Ishikawa (cell line): ENCODE data around the gene RGS7.

Experiments
- CEBPB ChIP-seq: IDR thresholded peaks from 2 replicates; pipeline ENCODE4 v1.6.1; 2012
- CREB1 ChIP-seq: IDR thresholded peaks from 2 replicates; pipeline ENCODE4 v1.6.1; 2012; ENCODE audit warnings: low read depth
- EGR1 ChIP-seq: IDR thresholded peaks from 2 replicates; pipeline ENCODE4 v1.6.1; 2012
- EP300 ChIP-seq: IDR thresholded peaks from 2 replicates; pipeline ENCODE4 v1.6.1; 2012; ENCODE audit warnings: borderline replicate concordance
- FOXM1 ChIP-seq: IDR thresholded peaks from 2 replicates; pipeline ENCODE4 v1.6.1; 2012; ENCODE audit warnings: low read depth, borderline replicate concordance
- MAX ChIP-seq: IDR thresholded peaks from 2 replicates; pipeline ENCODE4 v1.6.1; 2012
- NFIC ChIP-seq: IDR thresholded peaks from 2 replicates; pipeline ENCODE4 v1.6.1; 2012
- RAD21 ChIP-seq: IDR thresholded peaks from 2 replicates; pipeline ENCODE4 v1.6.1; 2012; ENCODE audit warnings: low read depth
- REST ChIP-seq: IDR thresholded peaks from 2 replicates; pipeline ENCODE4 v1.6.1; 2012; ENCODE audit warnings: low read depth, mild to moderate bottlenecking
- TAF1 ChIP-seq: IDR thresholded peaks from 2 replicates; pipeline ENCODE4 v1.6.1; 2012; ENCODE audit warnings: low read depth, mild to moderate bottlenecking
- TCF12 ChIP-seq: IDR thresholded peaks from 2 replicates; pipeline ENCODE4 v1.6.1; 2012; ENCODE audit warnings: low read depth
- TEAD4 ChIP-seq: IDR thresholded peaks from 2 replicates; pipeline ENCODE4 v1.6.1; 2012
- USF1 ChIP-seq: IDR thresholded peaks from 2 replicates; pipeline ENCODE4 v1.6.1; 2012
- YY1 ChIP-seq: IDR thresholded peaks from 2 replicates; pipeline ENCODE4 v1.6.1; 2012; ENCODE audit warnings: low read depth
- ZBTB7A ChIP-seq: IDR thresholded peaks from 2 replicates; pipeline ENCODE4 v1.6.1; 2012; ENCODE audit warnings: low read depth

RGS7 gene

GRCh38 chr1:241265428-241265827 is 91.6 kb downstream of the RGS7 start:
- TF ChIP-seq YY1 (no peak), FOXM1 (no peak), TAF1 (no peak), MAX (no peak), USF1 (no peak), TEAD4 (no peak), NFIC (no peak), EGR1 (no peak)

GRCh38 chr1:241263346-241263745 is 93.7 kb downstream of the RGS7 start:
- TF ChIP-seq CREB1 (no peak), MAX (no peak), CEBPB (no peak), RAD21 (no peak), REST (no peak), TCF12 (no peak), YY1 (no peak), NFIC (no peak), FOXM1 (no peak), ZBTB7A (no peak), TAF1 (no peak), USF1 (no peak), EGR1 (no peak), TEAD4 (no peak)

- TF ChIP-seq REST (no peak), YY1 (no peak), USF1 (no peak), ZBTB7A (no peak), TCF12 (no peak), EGR1 (no peak), MAX (no peak), TEAD4 (no peak), CEBPB (no peak), CREB1 (no peak), EP300 (no peak)
Observed at GRCh38 chr1:241253471-241253870, 103.5 kb downstream of the RGS7 start.

- TF ChIP-seq EGR1 (no peak), TCF12 (no peak), TEAD4 (no peak), FOXM1 (no peak), CEBPB (no peak), YY1 (no peak), ZBTB7A (no peak), EP300 (no peak), RAD21 (no peak), CREB1 (no peak), MAX (no peak)
Observed at GRCh38 chr1:241250465-241250864, 106.5 kb downstream of the RGS7 start.

- no peak for TF ChIP-seq REST
- TF ChIP-seq EGR1 = no peak
- TF ChIP-seq NFIC = no peak
- TF ChIP-seq FOXM1 = no peak
- no peak for TF ChIP-seq CEBPB
- no peak for TF ChIP-seq YY1
- TF ChIP-seq TCF12 = no peak
- TF ChIP-seq MAX = no peak
- TF ChIP-seq ZBTB7A = no peak
- no peak for TF ChIP-seq USF1
- no peak for TF ChIP-seq CREB1
- no peak for TF ChIP-seq TAF1
- no peak for TF ChIP-seq TEAD4
- TF ChIP-seq RAD21 = no peak
- no peak for TF ChIP-seq EP300
Observed at GRCh38 chr1:241240069-241240468, 116.9 kb downstream of the RGS7 start.
